ENCODE data around the gene RAI1. TPM values are rescaled to one million over a fixed set of nuclear protein-coding genes. Genes with fewer than 3 reads are reported as not detected.

Gene RAI1
- total RNA-seq, 1 donor from 2014 or later, result 24.7 TPM

GRCh38 chr17:17840751-17841591 is 159.7 kb downstream of the RAI1 start:
- Histone ChIP-seq H3K9me3 (no peaks in the 10 kb centered on the region), H3K4me1 (peaks cover 12 to 45% of the 10 kb centered on the region in 2 donors), H3K27me3 (no peaks in the 10 kb centered on the region), H3K27ac (peak overlapping the region; percentile 93 to 98), H3K36me3 (peaks cover 0 to 2% of the 10 kb centered on the region in 2 donors), H3K4me3 (peak overlapping the region; percentile 61 to 66)
- TF ChIP-seq CTCF (IDR thresholded peaks at IDR 0.05), result no peak
- intact Hi-C loops (cut with DNase I), result loop anchor here (1.0 kb wide), 1 partner anchor 18 kb away; no protein-coding TSS in a partner anchor
- DNase-seq (ENCODE audit: low spot score in 2 of 2), result no peak

- TF ChIP-seq CTCF (IDR thresholded peaks at IDR 0.05), result no peak
- Histone ChIP-seq H3K4me3 (no peak overlapping the region), H3K27ac (peak overlapping the region; percentile 93 to 98), H3K36me3 (peaks cover 0 to 7% of the 10 kb centered on the region in 2 donors), H3K4me1 (peaks cover 12 to 44% of the 10 kb centered on the region in 2 donors), H3K9me3 (no peaks in the 10 kb centered on the region), H3K27me3 (no peaks in the 10 kb centered on the region)
- no peak for DNase-seq (ENCODE audit: low spot score in 2 of 2)
- intact Hi-C loops (cut with DNase I), result no loop called here
Measured at GRCh38 chr17:17841601-17842025, 160.4 kb downstream of the RAI1 start.

GRCh38 chr17:17842111-17842876 is 161.0 kb downstream of the RAI1 start:
- no peak for DNase-seq (ENCODE audit: low spot score in 2 of 2)
- TF ChIP-seq CTCF (IDR thresholded peaks at IDR 0.05), result no peak
- Histone ChIP-seq H3K27me3 (no peaks in the 10 kb centered on the region), H3K36me3 (peaks cover 4 to 14% of the 10 kb centered on the region in 2 donors), H3K9me3 (no peaks in the 10 kb centered on the region), H3K27ac (peak overlapping the region; percentile 93 to 98), H3K4me3 (no peak overlapping the region), H3K4me1 (peaks cover 9 to 39% of the 10 kb centered on the region in 2 donors)
- intact Hi-C loops (cut with DNase I), result no loop called here

- no peak for TF ChIP-seq CTCF (IDR thresholded peaks at IDR 0.05)
- Histone ChIP-seq H3K4me3 (no peak overlapping the region), H3K4me1 (peaks cover 5 to 32% of the 10 kb centered on the region in 2 donors), H3K36me3 (peaks cover 7 to 14% of the 10 kb centered on the region in 2 donors), H3K9me3 (no peaks in the 10 kb centered on the region), H3K27ac (no peak overlapping the region), H3K27me3 (no peaks in the 10 kb centered on the region)
- DNase-seq (ENCODE audit: low spot score in 2 of 2), result no peak
- intact Hi-C loops (cut with DNase I), result no loop called here
Measured at GRCh38 chr17:17843096-17843495, 161.8 kb downstream of the RAI1 start.

GRCh38 chr17:17844079-17844478 is 162.8 kb downstream of the RAI1 start:
- H3K9me3 ChIP-seq, result no peaks in the 10 kb centered on the region
- no peak for TF ChIP-seq CTCF (IDR thresholded peaks at IDR 0.05)
- H3K4me3 ChIP-seq, result no peak overlapping the region
- intact Hi-C loops (cut with DNase I), result no loop called here
- H3K4me1 ChIP-seq, result peaks cover 12 to 31% of the 10 kb centered on the region in 2 donors
- H3K27me3 ChIP-seq, result no peaks in the 10 kb centered on the region
- no peak for DNase-seq (ENCODE audit: low spot score in 2 of 2)
- H3K36me3 ChIP-seq, result peaks cover 7 to 14% of the 10 kb centered on the region in 2 donors
- no peak overlapping the region for H3K27ac ChIP-seq
